ENCODE measurements around the gene FBLN2. TPM values are rescaled to one million over a fixed set of nuclear protein-coding genes. Genes with fewer than 3 reads are reported as not detected.

The FBLN2 gene
- total RNA-seq, 1 experiment from 2014 or later = not detected

GRCh38 chr3:13509059-13509815 is 39.7 kb upstream of the FBLN2 start:
- Histone ChIP-seq H3K4me2 (ENCODE audit: low read depth, low read length, poor library complexity, severe bottlenecking) (no peak overlapping the region), H3K79me2 (ENCODE audit: low read length) (no peaks in the 10 kb centered on the region), H3K9ac (ENCODE audit: low read length) (no peak overlapping the region), H2AFZ (ENCODE audit: low read length) (no peak overlapping the region), H3K27ac (ENCODE audit: low read length) (no peak overlapping the region), H3K36me3 (ENCODE audit: insufficient read depth, low read length) (no peaks in the 10 kb centered on the region), H3K9me2 (replicated peaks; ENCODE audit: insufficient read depth, low read length) (no peaks in the 10 kb centered on the region), H3K27me3 (ENCODE audit: low read length) (no peaks in the 10 kb centered on the region), H3K4me1 (ENCODE audit: low read length) (no peaks in the 10 kb centered on the region), H3K4me3 (ENCODE audit: low read length) (no peak overlapping the region), H3K9me3 (ENCODE audit: low read length) (no peaks in the 10 kb centered on the region), H4K20me1 (ENCODE audit: insufficient read depth, low read depth, low read length) (no peaks in the 10 kb centered on the region)
- no peak for DNase-seq

- Histone ChIP-seq H2AFZ (ENCODE audit: low read length) (no peak overlapping the region), H4K20me1 (ENCODE audit: insufficient read depth, low read depth, low read length) (no peaks in the 10 kb centered on the region), H3K4me3 (ENCODE audit: low read length) (no peak overlapping the region), H3K27ac (ENCODE audit: low read length) (no peak overlapping the region), H3K9ac (ENCODE audit: low read length) (no peak overlapping the region), H3K27me3 (ENCODE audit: low read length) (no peaks in the 10 kb centered on the region), H3K9me3 (ENCODE audit: low read length) (no peaks in the 10 kb centered on the region), H3K79me2 (ENCODE audit: low read length) (no peaks in the 10 kb centered on the region), H3K4me1 (ENCODE audit: low read length) (no peaks in the 10 kb centered on the region), H3K36me3 (ENCODE audit: insufficient read depth, low read length) (no peaks in the 10 kb centered on the region), H3K9me2 (replicated peaks; ENCODE audit: insufficient read depth, low read length) (no peaks in the 10 kb centered on the region), H3K4me2 (ENCODE audit: low read depth, low read length, poor library complexity, severe bottlenecking) (no peak overlapping the region)
- no peak for DNase-seq
These were observed 39.1 kb upstream of the FBLN2 start for GRCh38 chr3:13509816-13510192.

- Histone ChIP-seq H3K36me3 (ENCODE audit: insufficient read depth, low read length) (no peaks in the 10 kb centered on the region), H3K27ac (ENCODE audit: low read length) (no peak overlapping the region), H3K9ac (ENCODE audit: low read length) (no peak overlapping the region), H3K27me3 (ENCODE audit: low read length) (no peaks in the 10 kb centered on the region), H4K20me1 (ENCODE audit: insufficient read depth, low read depth, low read length) (no peaks in the 10 kb centered on the region), H3K4me3 (ENCODE audit: low read length) (no peak overlapping the region), H3K4me1 (ENCODE audit: low read length) (no peaks in the 10 kb centered on the region), H3K9me3 (ENCODE audit: low read length) (no peaks in the 10 kb centered on the region), H3K79me2 (ENCODE audit: low read length) (no peaks in the 10 kb centered on the region), H3K4me2 (ENCODE audit: low read depth, low read length, poor library complexity, severe bottlenecking) (no peak overlapping the region), H2AFZ (ENCODE audit: low read length) (no peak overlapping the region), H3K9me2 (replicated peaks; ENCODE audit: insufficient read depth, low read length) (no peaks in the 10 kb centered on the region)
- no peak for DNase-seq
These were observed 36.5 kb upstream of the FBLN2 start for GRCh38 chr3:13512451-13512850.

- no peaks in the 10 kb centered on the region for H4K20me1 ChIP-seq (ENCODE audit: insufficient read depth, low read depth, low read length)
- no peak overlapping the region for H3K4me3 ChIP-seq (ENCODE audit: low read length)
- H3K4me1 ChIP-seq (ENCODE audit: low read length) = no peaks in the 10 kb centered on the region
- no peaks in the 10 kb centered on the region for H3K36me3 ChIP-seq (ENCODE audit: insufficient read depth, low read length)
- no peaks in the 10 kb centered on the region for H3K79me2 ChIP-seq (ENCODE audit: low read length)
- H3K27ac ChIP-seq (ENCODE audit: low read length) = no peak overlapping the region
- H3K27me3 ChIP-seq (ENCODE audit: low read length) = no peaks in the 10 kb centered on the region
- no peak overlapping the region for H2AFZ ChIP-seq (ENCODE audit: low read length)
- no peak overlapping the region for H3K4me2 ChIP-seq (ENCODE audit: low read depth, low read length, poor library complexity, severe bottlenecking)
- DNase-seq = no peak
- H3K9me2 ChIP-seq (replicated peaks; ENCODE audit: insufficient read depth, low read length) = no peaks in the 10 kb centered on the region
- H3K9me3 ChIP-seq (ENCODE audit: low read length) = no peaks in the 10 kb centered on the region
- no peak overlapping the region for H3K9ac ChIP-seq (ENCODE audit: low read length)
These were observed 35.6 kb upstream of the FBLN2 start for GRCh38 chr3:13513051-13513912.

- H3K9ac ChIP-seq (ENCODE audit: low read length) = no peak overlapping the region
These were observed 34.9 kb upstream of the FBLN2 start for GRCh38 chr3:13513913-13514517.

GRCh38 chr3:13514639-13515435 is 34.1 kb upstream of the FBLN2 start:
- no peaks in the 10 kb centered on the region for H3K4me1 ChIP-seq (ENCODE audit: low read length)
- H2AFZ ChIP-seq (ENCODE audit: low read length) = no peak overlapping the region
- no peak overlapping the region for H3K4me3 ChIP-seq (ENCODE audit: low read length)
- no peak overlapping the region for H3K9ac ChIP-seq (ENCODE audit: low read length)
- H4K20me1 ChIP-seq (ENCODE audit: insufficient read depth, low read depth, low read length) = no peaks in the 10 kb centered on the region
- no peaks in the 10 kb centered on the region for H3K9me2 ChIP-seq (replicated peaks; ENCODE audit: insufficient read depth, low read length)
- H3K79me2 ChIP-seq (ENCODE audit: low read length) = no peaks in the 10 kb centered on the region
- DNase-seq = no peak
- no peak overlapping the region for H3K27ac ChIP-seq (ENCODE audit: low read length)
- H3K36me3 ChIP-seq (ENCODE audit: insufficient read depth, low read length) = no peaks in the 10 kb centered on the region
- H3K4me2 ChIP-seq (ENCODE audit: low read depth, low read length, poor library complexity, severe bottlenecking) = no peak overlapping the region
- no peaks in the 10 kb centered on the region for H3K9me3 ChIP-seq (ENCODE audit: low read length)
- no peaks in the 10 kb centered on the region for H3K27me3 ChIP-seq (ENCODE audit: low read length)

More at GRCh38 chr3:13513913-13514517, 34.9 kb upstream of the FBLN2 start:
- no peaks in the 10 kb centered on the region for H3K9me3 ChIP-seq (ENCODE audit: low read length)
- no peak overlapping the region for H3K4me3 ChIP-seq (ENCODE audit: low read length)
- H3K36me3 ChIP-seq (ENCODE audit: insufficient read depth, low read length) = no peaks in the 10 kb centered on the region
- no peaks in the 10 kb centered on the region for H4K20me1 ChIP-seq (ENCODE audit: insufficient read depth, low read depth, low read length)
- H3K79me2 ChIP-seq (ENCODE audit: low read length) = no peaks in the 10 kb centered on the region
- no peak overlapping the region for H2AFZ ChIP-seq (ENCODE audit: low read length)
- H3K4me1 ChIP-seq (ENCODE audit: low read length) = no peaks in the 10 kb centered on the region
- no peak overlapping the region for H3K4me2 ChIP-seq (ENCODE audit: low read depth, low read length, poor library complexity, severe bottlenecking)
- no peak for DNase-seq
- H3K27ac ChIP-seq (ENCODE audit: low read length) = no peak overlapping the region
- H3K9me2 ChIP-seq (replicated peaks; ENCODE audit: insufficient read depth, low read length) = no peaks in the 10 kb centered on the region
- no peaks in the 10 kb centered on the region for H3K27me3 ChIP-seq (ENCODE audit: low read length)

- DNase-seq = no peak
- Histone ChIP-seq H3K9me3 (ENCODE audit: low read length) (no peaks in the 10 kb centered on the region), H3K27me3 (ENCODE audit: low read length) (no peaks in the 10 kb centered on the region), H2AFZ (ENCODE audit: low read length) (no peak overlapping the region), H3K27ac (ENCODE audit: low read length) (no peak overlapping the region), H3K9ac (ENCODE audit: low read length) (no peak overlapping the region), H4K20me1 (ENCODE audit: insufficient read depth, low read depth, low read length) (no peaks in the 10 kb centered on the region), H3K4me2 (ENCODE audit: low read depth, low read length, poor library complexity, severe bottlenecking) (no peak overlapping the region), H3K36me3 (ENCODE audit: insufficient read depth, low read length) (no peaks in the 10 kb centered on the region), H3K4me1 (ENCODE audit: low read length) (no peaks in the 10 kb centered on the region), H3K79me2 (ENCODE audit: low read length) (no peaks in the 10 kb centered on the region), H3K9me2 (replicated peaks; ENCODE audit: insufficient read depth, low read length) (no peaks in the 10 kb centered on the region), H3K4me3 (ENCODE audit: low read length) (no peak overlapping the region)
These were observed 32.9 kb upstream of the FBLN2 start for GRCh38 chr3:13515786-13516759.
